Coronary artery (tissue), 2 donors: Measurements from ENCODE around the gene TOMM70.

ENCODE experiments used
- DNase-seq: peaks from one replicate; pipeline ENCODE4 v3.0.0-alpha.2; 2017; ENCODE audit warnings: low spot score
- H3K27ac ChIP-seq, 2 donors: fragments of 200-600 bp; sonication (generic); one replicate each; pipeline ENCODE4 v1.5.1; 2016 to 2019
- H3K4me3 ChIP-seq: fragments of 200-600 bp; sonication (generic); 2 replicates; pipeline ENCODE4 v1.5.1; 2016; ENCODE audit warnings: mild to moderate bottlenecking, moderate library complexity
- CTCF ChIP-seq: fragments of 200-600 bp; sonication (generic); IDR thresholded peaks from one replicate; pipeline ENCODE4 v1.5.1; 2019; ENCODE audit warnings: antibody characterized with exemption

The TOMM70 gene

GRCh38 chr3:100402891-100403290, 2.0 kb upstream of the TOMM70 start:
- H3K27ac ChIP-seq: no peak overlapping the region
- no peak for DNase-seq
- peak overlapping the region; percentile 95 for H3K4me3 ChIP-seq
- no peak for TF ChIP-seq CTCF

DNA sequence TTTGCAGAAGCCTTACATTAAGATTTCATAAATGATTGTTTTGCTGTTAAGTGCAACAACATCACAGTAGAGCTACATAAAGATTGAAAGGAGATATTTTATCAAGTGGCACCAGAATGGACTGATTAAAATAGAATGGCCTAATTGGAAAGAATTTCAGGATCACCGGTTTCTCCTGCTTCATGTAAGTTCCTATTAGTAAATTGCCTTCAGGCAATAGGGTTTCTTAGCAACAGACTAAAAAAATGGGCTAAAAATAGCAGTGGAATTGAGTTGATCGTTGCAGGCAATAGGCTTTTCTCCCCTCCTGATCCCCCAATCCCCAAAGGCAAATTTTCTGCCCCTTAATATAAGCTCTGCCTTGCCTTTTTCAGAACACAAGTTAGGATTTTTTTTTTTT, 1.4 kb upstream of the TOMM70 start:
- no peak for TF ChIP-seq CTCF
- DNase-seq: no peak
- peak overlapping the region; percentile 93 for H3K27ac ChIP-seq
- H3K4me3 ChIP-seq: peak overlapping the region; percentile 95

GRCh38 chr3:100401674-100402041, 769 bp upstream of the TOMM70 start:
- DNase-seq: peak; percentile 76
- Histone ChIP-seq H3K4me3 (peak overlapping the region; percentile 95), H3K27ac (peak overlapping the region; percentile 93)
- TF ChIP-seq CTCF: no peak

GRCh38 chr3:100400419-100400779, 490 bp downstream of the TOMM70 start:
- peak overlapping the region; percentile 95 for H3K4me3 ChIP-seq
- TF ChIP-seq CTCF: no peak
- peak overlapping the region; percentile 93 for H3K27ac ChIP-seq
- no peak for DNase-seq

DNA sequence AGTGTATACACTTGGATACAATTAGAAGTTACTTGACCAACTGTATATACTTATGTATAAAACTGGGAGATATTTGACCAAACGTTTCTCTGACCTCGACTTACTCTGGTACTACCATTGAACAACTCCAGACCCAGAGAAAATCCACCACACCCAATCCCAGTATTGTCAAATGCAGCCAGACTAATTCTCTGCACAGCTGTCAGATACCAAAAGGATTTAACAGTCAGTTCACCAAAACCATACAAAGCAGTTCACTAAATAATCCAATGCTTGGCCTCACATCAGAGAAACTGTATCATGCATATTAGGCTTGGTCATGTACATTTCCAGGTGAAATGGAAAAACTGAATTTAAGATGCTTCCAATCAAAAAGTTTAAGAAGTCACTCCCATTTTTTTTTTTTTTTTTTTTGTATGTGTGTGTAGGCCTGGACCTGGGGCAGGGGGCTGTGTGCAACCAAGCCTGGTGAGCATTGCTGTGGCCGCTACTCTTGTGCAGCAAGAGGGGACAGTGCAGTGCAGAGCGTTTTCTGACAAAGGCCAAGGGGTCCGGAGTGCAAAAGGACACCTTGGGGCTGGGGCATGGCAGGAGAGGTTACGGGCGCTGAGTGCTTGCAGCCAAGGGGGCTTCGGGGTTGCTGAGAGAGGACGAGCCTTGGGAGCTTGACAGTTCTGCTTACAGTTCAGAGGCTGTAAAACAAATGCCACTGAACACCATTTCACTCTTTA, 1.4 kb downstream of the TOMM70 start:
- TF ChIP-seq CTCF: no peak
- peak overlapping the region; percentile 95 for H3K4me3 ChIP-seq
- no peak for DNase-seq
- no peak overlapping the region for H3K27ac ChIP-seq

DNA sequence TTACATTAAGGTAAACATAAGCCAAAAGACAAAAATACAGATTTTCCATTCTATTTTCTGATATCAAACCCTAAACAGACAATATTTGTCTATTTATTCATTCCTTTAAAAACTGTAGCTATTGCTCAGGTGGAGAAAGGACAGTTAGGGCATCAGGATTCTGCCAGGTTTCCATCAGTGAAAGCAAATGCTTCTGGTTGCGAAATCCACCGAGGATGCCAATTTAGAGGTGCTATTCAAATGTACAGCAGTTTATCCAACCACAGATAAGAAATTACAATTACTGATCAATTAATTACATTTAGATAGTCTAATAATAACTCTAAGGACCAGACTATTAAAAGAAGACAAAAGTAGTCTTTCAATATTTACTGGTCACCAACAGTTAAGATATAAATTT, 3.9 kb downstream of the TOMM70 start:
- no peak overlapping the region for H3K27ac ChIP-seq
- TF ChIP-seq CTCF: no peak

DNA sequence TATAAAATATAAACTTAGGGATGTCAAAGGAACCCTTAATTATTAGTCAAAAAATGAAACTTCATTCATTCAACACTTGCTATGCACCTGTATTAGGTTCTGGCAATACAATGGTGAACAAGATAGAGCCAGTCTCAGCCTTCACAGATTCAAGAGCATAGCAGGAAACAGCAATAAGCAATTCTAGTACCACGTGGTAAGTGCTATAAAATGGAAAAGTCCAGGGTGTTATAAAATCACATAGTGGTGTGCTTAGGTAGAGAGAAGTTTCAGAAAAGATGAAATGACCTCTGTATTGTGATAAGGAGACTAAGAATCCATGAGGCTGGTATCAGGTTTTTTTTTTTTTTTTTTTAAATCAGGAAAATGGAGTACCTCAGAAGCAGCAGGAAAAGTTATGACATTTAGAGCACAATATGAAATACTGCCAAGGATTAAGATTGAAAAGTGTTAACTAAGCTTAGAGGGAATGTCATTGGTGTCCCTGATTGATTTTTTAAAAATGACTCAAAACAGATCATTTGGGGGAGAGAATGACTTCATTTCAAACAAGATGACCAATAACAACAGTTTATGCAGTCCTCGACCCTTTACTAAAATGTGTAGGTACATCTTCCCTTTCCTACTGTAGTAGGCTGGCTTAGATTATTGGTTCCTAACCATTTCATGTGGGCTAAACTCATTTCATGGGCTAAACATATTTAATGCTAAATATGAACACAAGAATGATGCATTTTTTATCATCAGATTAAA, 5.0 kb downstream of the TOMM70 start:
- no peak for DNase-seq
- TF ChIP-seq CTCF: no peak
- no peak overlapping the region for H3K4me3 ChIP-seq
- no peak overlapping the region for H3K27ac ChIP-seq

More for the DNA sequence above, 3.9 kb downstream of the TOMM70 start:
- DNase-seq: no peak
- no peak overlapping the region for H3K4me3 ChIP-seq
